ENCODE results near the gene CYP4F12.

Gene CYP4F12, protein sequence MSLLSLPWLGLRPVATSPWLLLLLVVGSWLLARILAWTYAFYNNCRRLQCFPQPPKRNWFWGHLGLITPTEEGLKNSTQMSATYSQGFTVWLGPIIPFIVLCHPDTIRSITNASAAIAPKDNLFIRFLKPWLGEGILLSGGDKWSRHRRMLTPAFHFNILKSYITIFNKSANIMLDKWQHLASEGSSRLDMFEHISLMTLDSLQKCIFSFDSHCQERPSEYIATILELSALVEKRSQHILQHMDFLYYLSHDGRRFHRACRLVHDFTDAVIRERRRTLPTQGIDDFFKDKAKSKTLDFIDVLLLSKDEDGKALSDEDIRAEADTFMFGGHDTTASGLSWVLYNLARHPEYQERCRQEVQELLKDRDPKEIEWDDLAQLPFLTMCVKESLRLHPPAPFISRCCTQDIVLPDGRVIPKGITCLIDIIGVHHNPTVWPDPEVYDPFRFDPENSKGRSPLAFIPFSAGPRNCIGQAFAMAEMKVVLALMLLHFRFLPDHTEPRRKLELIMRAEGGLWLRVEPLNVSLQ

DNA sequence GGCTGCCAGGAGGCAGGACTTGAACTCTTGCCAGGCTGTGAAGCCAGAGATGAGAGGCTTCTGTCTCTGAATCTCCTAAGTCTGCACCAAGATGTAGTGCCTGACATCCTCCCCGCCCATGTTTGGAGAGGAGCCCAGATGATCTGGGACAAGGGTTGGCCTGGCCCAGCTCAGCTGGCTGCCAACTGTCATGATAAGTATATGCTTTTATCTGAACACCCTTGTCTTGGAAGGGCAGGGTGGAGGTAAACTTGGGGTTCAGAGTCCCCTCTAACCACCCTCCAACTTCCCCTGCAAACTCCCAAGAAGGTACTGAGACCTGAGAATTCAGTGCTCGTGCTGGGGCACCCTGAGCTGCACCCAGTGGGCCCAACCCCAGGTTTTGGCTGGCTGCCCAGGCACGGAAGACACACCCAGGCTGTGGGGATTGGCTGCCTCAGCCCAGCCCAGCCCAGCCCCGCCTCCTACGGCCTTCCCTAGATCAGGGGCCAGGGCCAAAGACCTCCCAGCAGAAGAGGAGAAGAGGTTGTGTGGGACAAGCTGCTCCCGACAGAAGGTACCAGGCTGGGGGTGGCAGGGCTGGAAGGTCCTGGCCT lies at the start of gene CYP4F12:
Gene CYP4F12, plus strand, starts transcription at position 508 of the 596 bp plus-strand sequence. CDS start 443 bp downstream, outside the sequence.
- Histone ChIP-seq H3K36me3 (ENCODE audit: insufficient read depth) (no peaks in the 10 kb centered on the region), H4K20me1 (ENCODE audit: insufficient read depth) (no peaks in the 10 kb centered on the region), H3K4me1 (ENCODE audit: low read depth, poor library complexity, severe bottlenecking) (no peaks in the 10 kb centered on the region), H3K27ac (no peak within 1 kb of the TSS), H2AFZ (ENCODE audit: low read depth) (no peak within 1 kb of the TSS), H3K9ac (no peak within 1 kb of the TSS), H3K27me3 (ENCODE audit: insufficient read depth, low read depth) (no peaks in the 10 kb centered on the region), H3K4me3 (IDR thresholded peaks at IDR 0.05; ENCODE audit: insufficient read depth, low read depth, low read length) (no peak within 1 kb of the TSS), H3K4me2 (no peak within 1 kb of the TSS), H3K79me2 (ENCODE audit: insufficient read depth, low read depth) (no peaks in the 10 kb centered on the region)
- TF ChIP-seq, protein P1, sequence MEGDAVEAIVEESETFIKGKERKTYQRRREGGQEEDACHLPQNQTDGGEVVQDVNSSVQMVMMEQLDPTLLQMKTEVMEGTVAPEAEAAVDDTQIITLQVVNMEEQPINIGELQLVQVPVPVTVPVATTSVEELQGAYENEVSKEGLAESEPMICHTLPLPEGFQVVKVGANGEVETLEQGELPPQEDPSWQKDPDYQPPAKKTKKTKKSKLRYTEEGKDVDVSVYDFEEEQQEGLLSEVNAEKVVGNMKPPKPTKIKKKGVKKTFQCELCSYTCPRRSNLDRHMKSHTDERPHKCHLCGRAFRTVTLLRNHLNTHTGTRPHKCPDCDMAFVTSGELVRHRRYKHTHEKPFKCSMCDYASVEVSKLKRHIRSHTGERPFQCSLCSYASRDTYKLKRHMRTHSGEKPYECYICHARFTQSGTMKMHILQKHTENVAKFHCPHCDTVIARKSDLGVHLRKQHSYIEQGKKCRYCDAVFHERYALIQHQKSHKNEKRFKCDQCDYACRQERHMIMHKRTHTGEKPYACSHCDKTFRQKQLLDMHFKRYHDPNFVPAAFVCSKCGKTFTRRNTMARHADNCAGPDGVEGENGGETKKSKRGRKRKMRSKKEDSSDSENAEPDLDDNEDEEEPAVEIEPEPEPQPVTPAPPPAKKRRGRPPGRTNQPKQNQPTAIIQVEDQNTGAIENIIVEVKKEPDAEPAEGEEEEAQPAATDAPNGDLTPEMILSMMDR (conservative IDR thresholded peaks at IDR 0.05; ENCODE audit: low read depth, low read length), result no peak

DNA sequence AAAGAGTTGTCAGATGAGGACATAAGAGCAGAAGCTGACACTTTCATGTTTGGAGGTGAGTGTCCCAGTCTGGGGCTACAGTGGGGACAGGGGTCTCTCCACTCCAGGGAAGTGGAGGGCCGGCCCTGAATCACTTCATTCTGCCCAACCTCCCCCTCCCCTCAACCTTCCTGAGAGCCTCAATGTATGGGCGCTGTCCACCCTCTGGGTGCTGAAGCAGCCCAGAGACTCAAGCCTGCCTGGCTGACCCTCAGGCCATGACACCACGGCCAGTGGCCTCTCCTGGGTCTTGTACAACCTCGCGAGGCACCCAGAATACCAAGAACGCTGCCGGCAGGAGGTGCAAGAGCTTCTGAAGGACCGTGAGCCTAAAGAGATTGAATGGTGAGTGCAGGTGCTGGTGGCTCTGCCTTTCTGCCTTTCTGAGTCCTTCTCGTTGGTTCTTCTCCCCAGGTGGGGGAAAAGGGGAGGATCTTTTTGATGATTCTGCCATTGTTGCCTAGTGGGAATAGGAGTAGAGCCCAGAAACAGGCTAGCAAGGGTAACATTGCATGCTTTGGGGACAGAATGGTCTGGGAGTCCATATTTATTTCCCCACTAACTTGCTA lies 49.1 kb upstream of the CYP4F12 start:
- Histone ChIP-seq H3K4me1 (ENCODE audit: low read depth, poor library complexity, severe bottlenecking) (no peaks in the 10 kb centered on the region), H4K20me1 (ENCODE audit: insufficient read depth) (no peaks in the 10 kb centered on the region), H3K27ac (no peak overlapping the region), H3K79me2 (ENCODE audit: insufficient read depth, low read depth) (no peaks in the 10 kb centered on the region), H3K27me3 (ENCODE audit: insufficient read depth, low read depth) (peaks cover 5% of the 10 kb centered on the region; the same call in 1 of the 2 replicates), H3K4me3 (IDR thresholded peaks at IDR 0.05; ENCODE audit: insufficient read depth, low read depth, low read length) (no peak overlapping the region), H3K4me2 (no peak overlapping the region), H3K36me3 (ENCODE audit: insufficient read depth) (no peaks in the 10 kb centered on the region), H3K9ac (no peak overlapping the region), H2AFZ (ENCODE audit: low read depth) (no peak overlapping the region)
- TF ChIP-seq, protein P1 (conservative IDR thresholded peaks at IDR 0.05; ENCODE audit: low read depth, low read length), result no peak

DNA sequence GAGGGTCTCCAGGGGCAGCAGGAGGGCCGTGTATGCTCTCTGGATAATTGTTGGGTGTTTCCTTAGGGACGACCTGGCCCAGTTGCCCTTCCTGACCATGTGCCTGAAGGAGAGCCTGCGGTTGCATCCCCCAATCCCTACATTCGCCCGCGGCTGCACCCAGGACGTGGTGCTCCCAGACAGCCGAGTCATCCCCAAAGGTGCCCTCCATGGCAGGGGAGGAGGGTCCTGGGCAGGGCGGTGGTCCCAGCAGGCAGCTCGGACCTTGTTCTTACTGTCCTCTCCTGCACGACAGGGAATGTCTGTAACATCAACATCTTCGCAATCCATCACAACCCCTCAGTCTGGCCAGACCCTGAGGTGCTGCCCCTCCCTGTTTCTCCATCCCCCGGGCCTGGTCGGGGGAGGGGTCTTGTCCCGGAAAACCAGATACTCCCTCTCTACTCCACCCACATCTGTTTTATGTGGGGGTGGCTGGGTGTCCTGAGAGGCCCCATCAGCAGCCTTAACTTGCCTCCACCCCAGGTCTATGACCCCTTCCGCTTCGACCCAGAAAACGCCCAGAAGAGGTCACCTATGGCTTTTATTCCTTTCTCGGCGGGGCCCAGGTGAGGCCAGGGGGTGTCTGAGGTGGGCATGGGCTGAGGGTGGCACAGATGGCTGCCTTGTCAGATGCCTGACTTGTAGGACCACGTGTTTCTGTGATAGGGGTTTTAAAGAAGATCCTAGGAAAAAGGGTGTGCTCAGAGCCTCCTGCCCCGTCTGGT lies 44.5 kb upstream of the CYP4F12 start:
- Histone ChIP-seq H3K79me2 (ENCODE audit: insufficient read depth, low read depth) (no peaks in the 10 kb centered on the region), H3K9ac (no peak overlapping the region), H3K27me3 (ENCODE audit: insufficient read depth, low read depth) (peaks cover 5% of the 10 kb centered on the region; the same call in 1 of the 2 replicates), H3K27ac (no peak overlapping the region), H2AFZ (ENCODE audit: low read depth) (no peak overlapping the region), H4K20me1 (ENCODE audit: insufficient read depth) (no peaks in the 10 kb centered on the region), H3K4me2 (no peak overlapping the region), H3K4me3 (IDR thresholded peaks at IDR 0.05; ENCODE audit: insufficient read depth, low read depth, low read length) (no peak overlapping the region), H3K4me1 (ENCODE audit: low read depth, poor library complexity, severe bottlenecking) (no peaks in the 10 kb centered on the region), H3K36me3 (ENCODE audit: insufficient read depth) (no peaks in the 10 kb centered on the region)
- TF ChIP-seq, protein P1 (conservative IDR thresholded peaks at IDR 0.05; ENCODE audit: low read depth, low read length), result no peak

Data from KMS-11 (cell line).